SK-N-SH treated with all-trans-retinoic acid at 6 μM for 48 hours (cell line): ENCODE measurements around the gene ARL15.

ENCODE experiments used
- GLIS3 ChIP-seq: fragments of 250-450 bp; sonication (Bioruptor Pico); IDR thresholded peaks from 2 replicates; pipeline ENCODE4 v1.5.0; 2020; ENCODE audit warnings: mild to moderate bottlenecking, moderate library complexity
- ISL1 ChIP-seq: fragments of 250-450 bp; sonication (Bioruptor Pico); IDR thresholded peaks from 2 replicates; pipeline ENCODE4 v2.1.2; 2022; ENCODE audit warnings: mild to moderate bottlenecking, moderate library complexity
- OSR1 ChIP-seq: fragments of 250-450 bp; sonication (Bioruptor Pico); IDR thresholded peaks from 2 replicates; pipeline ENCODE4 v1.8.0; 2022; ENCODE audit warnings: moderate library complexity, mild to moderate bottlenecking, inconsistent platforms
- ZFP30 ChIP-seq: fragments of 450-650 bp; formaldehyde crosslinking; IDR thresholded peaks from 2 replicates; pipeline ENCODE4 v1.5.0; 2022; ENCODE audit warnings: mild to moderate bottlenecking, moderate library complexity
- ZNF565 ChIP-seq: fragments of 450-650 bp; formaldehyde crosslinking; conservative IDR thresholded peaks from 2 replicates; pipeline ENCODE4 v1.5.0; 2020; ENCODE audit warnings: low read depth, mild to moderate bottlenecking, moderate library complexity
- TF ChIP-seq, protein P1 (sequence below): fragments of 250-450 bp; sonication (Bioruptor Pico); IDR thresholded peaks from 2 replicates; pipeline ENCODE4 v1.8.0; 2020; ENCODE audit warnings: mild to moderate bottlenecking, moderate library complexity, borderline replicate concordance

DNA sequence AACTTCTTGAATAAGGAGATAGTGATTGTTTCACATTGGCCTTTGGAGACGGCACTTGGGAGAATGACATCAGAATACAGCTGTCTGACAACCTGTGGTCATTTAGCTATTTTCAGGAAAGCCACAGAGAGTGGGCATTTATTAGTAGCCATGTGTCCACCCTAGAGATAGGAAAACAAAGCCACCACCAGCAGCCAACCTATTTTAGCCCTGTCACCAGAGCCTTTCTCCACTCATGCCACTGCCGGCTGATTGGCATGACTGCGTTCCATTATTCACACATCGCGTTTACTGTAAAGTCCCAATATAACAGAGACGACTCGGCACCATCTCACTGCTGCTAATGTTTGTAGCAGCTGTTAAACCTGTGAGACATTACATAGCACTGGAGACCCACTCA, 419.9 kb downstream of the ARL15 start:
- TF ChIP-seq OSR1 (CRISPR knock-in tag), result no peak
- no peak for TF ChIP-seq GLIS3
- TF ChIP-seq ZNF565 (CRISPR knock-in tag), result no peak
- no peak for TF ChIP-seq ZFP30 (CRISPR knock-in tag)
- TF ChIP-seq, protein P1, sequence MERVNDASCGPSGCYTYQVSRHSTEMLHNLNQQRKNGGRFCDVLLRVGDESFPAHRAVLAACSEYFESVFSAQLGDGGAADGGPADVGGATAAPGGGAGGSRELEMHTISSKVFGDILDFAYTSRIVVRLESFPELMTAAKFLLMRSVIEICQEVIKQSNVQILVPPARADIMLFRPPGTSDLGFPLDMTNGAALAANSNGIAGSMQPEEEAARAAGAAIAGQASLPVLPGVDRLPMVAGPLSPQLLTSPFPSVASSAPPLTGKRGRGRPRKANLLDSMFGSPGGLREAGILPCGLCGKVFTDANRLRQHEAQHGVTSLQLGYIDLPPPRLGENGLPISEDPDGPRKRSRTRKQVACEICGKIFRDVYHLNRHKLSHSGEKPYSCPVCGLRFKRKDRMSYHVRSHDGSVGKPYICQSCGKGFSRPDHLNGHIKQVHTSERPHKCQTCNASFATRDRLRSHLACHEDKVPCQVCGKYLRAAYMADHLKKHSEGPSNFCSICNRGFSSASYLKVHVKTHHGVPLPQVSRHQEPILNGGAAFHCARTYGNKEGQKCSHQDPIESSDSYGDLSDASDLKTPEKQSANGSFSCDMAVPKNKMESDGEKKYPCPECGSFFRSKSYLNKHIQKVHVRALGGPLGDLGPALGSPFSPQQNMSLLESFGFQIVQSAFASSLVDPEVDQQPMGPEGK (CRISPR knock-in tag), result no peak
- no peak for TF ChIP-seq ISL1 (CRISPR knock-in tag)
